HCT116 (cell line): ENCODE results near the gene ATP5F1E. TPM values are rescaled to one million over a fixed set of nuclear protein-coding genes. Genes with fewer than 3 reads are reported as not detected.

Experiments used
- ATAC-seq: fragments of 200-7000 bp; cut with Tn5 transposase; 2 replicates; pipeline ENCODE4 v1.9.1; 2020; ENCODE audit warnings: mild to moderate bottlenecking, moderate library complexity
- BruUV-seq: library from RNA; stranded (reverse); fragments of 400-500 nt; replicated peaks from 2 replicates; lab custom pipeline; 2021; lab: Mats Ljungman, UMichigan
- CTCF ChIA-PET: fragments of 300-600 bp; sonication (Branson Sonifier 250); formaldehyde crosslinking; loops from one replicate; lab custom pipeline; 2021; ENCODE audit warnings: antibody characterized with exemption; lab: Charles Lee
- POLR2A ChIA-PET: fragments of 300-600, 350-600 bp; sonication (Branson Sonifier 250); formaldehyde crosslinking; loops from one replicate; lab custom pipeline; 2021; ENCODE audit warnings: antibody characterized with exemption; lab: Charles Lee
- RAD21 ChIA-PET, 2 experiments: fragments of 300-600 bp; sonication (Branson Sonifier 250); formaldehyde crosslinking; loops; one replicate each; lab custom pipeline; 2023; ENCODE audit warnings: low total read pairs in 2 of 2; ENCODE audit not compliant: uncharacterized antibody in 2 of 2, unreplicated experiment in 2 of 2, low non-redundant PET in 1 of 2; lab: Charles Lee
- DNase-seq: peaks from one replicate; pipeline ENCODE4 v3.0.0-alpha.2; 2010; ENCODE audit warnings: low read depth, low spot score
- H2AFZ ChIP-seq: fragments of 200-600 bp; shearing (Covaris generic), sonication (generic); 2 replicates; pipeline ENCODE4 v1.6.1; 2017; ENCODE audit warnings: low read depth, mixed run types, mixed read lengths, antibody characterized with exemption, low read length; ENCODE audit not compliant: poor library complexity, severe bottlenecking
- H3K27ac ChIP-seq: 2 replicates; pipeline ENCODE4 v1.5.1; 2012; ENCODE audit warnings: low read depth, low read length
- H3K27me3 ChIP-seq: fragments of 200-600 bp; sonication (generic); 2 replicates; pipeline ENCODE4 v1.6.1; 2016; ENCODE audit warnings: mixed run types, low read length, mixed read lengths; ENCODE audit not compliant: insufficient read depth
- H3K36me3 ChIP-seq, 2 experiments: fragments of 200-500 bp in 1 of 2; fragments of 200-600 bp in 1 of 2; sonication (Bioruptor generic) in 1 of 2; sonication (generic) in 1 of 2; 2 replicates each; pipeline versions ENCODE4 v1.5.1 to v1.6.1; 2014 to 2016; ENCODE audit warnings: low read length in 2 of 2, inconsistent platforms in 1 of 2, mixed read lengths in 1 of 2, mixed run types in 1 of 2; ENCODE audit not compliant: insufficient read depth in 2 of 2, control insufficient read depth in 1 of 2
- H3K4me1 ChIP-seq, 2 experiments: fragments of 200-600 bp in 1 of 2; sonication (generic) in 1 of 2; 2 replicates each; pipeline versions ENCODE4 v1.5.1 to v1.6.1; 2012 to 2017; ENCODE audit warnings: low read length in 2 of 2, inconsistent platforms in 1 of 2, mild to moderate bottlenecking in 1 of 2, mixed read lengths in 1 of 2, mixed run types in 1 of 2, moderate library complexity in 1 of 2; ENCODE audit not compliant: insufficient read depth in 2 of 2, control insufficient read depth in 1 of 2
- H3K4me2 ChIP-seq: fragments of 200-600 bp; sonication (generic); 2 replicates; pipeline ENCODE4 v1.6.1; 2017; ENCODE audit warnings: mixed run types, low read length, mixed read lengths
- H3K4me3 ChIP-seq, 2 experiments: fragments of 200-600 bp in 1 of 2; sonication (generic) in 1 of 2; replicated peaks in 1 of 2; 2 replicates each; pipeline ENCODE4 v1.5.1; 2011 to 2016; ENCODE audit warnings: low read length in 2 of 2, control low read depth in 1 of 2, low read depth in 1 of 2, mild to moderate bottlenecking in 1 of 2, mixed read lengths in 1 of 2, mixed run types in 1 of 2
- H3K79me2 ChIP-seq: fragments of 200-600 bp; sonication (generic); 2 replicates; pipeline ENCODE4 v1.6.1; 2017; ENCODE audit warnings: mild to moderate bottlenecking, mixed run types, low read length, moderate library complexity, mixed read lengths; ENCODE audit not compliant: insufficient read depth
- H3K9ac ChIP-seq: fragments of 200-600 bp; sonication (generic); 2 replicates; pipeline ENCODE4 v1.6.1; 2016; ENCODE audit warnings: low read length, mixed read lengths
- H3K9me2 ChIP-seq: fragments of 200-600 bp; sonication (generic), shearing (Covaris generic); 2 replicates; pipeline ENCODE4 v1.6.1; 2017; ENCODE audit warnings: mixed run types, mild to moderate bottlenecking, moderate library complexity; ENCODE audit not compliant: insufficient read depth
- H3K9me3 ChIP-seq, 2 experiments: fragments of 200-500 bp in 1 of 2; fragments of 200-600 bp in 1 of 2; sonication (Bioruptor generic) in 1 of 2; sonication (generic) in 1 of 2; 2 replicates each; pipeline ENCODE4 v1.6.1; 2014 to 2017; ENCODE audit warnings: low read length in 2 of 2, mixed read lengths in 2 of 2, inconsistent platforms in 1 of 2, low read depth in 1 of 2, mild to moderate bottlenecking in 1 of 2, mixed run types in 1 of 2, moderate library complexity in 1 of 2; ENCODE audit not compliant: control insufficient read depth in 1 of 2, insufficient read depth in 1 of 2
- H4K20me1 ChIP-seq: fragments of 200-600 bp; sonication (generic), shearing (Covaris generic); 2 replicates; pipeline ENCODE4 v1.6.1; 2017; ENCODE audit warnings: mixed run types, mild to moderate bottlenecking, moderate library complexity; ENCODE audit not compliant: insufficient read depth
- ELF1 ChIP-seq: IDR thresholded peaks from 2 replicates; pipeline ENCODE4 v1.6.1; 2012; ENCODE audit warnings: low read depth, borderline replicate concordance
- EZH2 ChIP-seq: fragments of 200-600 bp; sonication (generic); IDR thresholded peaks from 2 replicates; pipeline ENCODE4 v1.6.1; 2017; ENCODE audit warnings: antibody characterized with exemption, mixed run types
- EZH2phosphoT487 ChIP-seq: fragments of 200-600 bp; IDR thresholded peaks from 2 replicates; pipeline ENCODE4 v1.6.1; 2018; ENCODE audit warnings: antibody characterized with exemption, borderline replicate concordance
- SIN3A ChIP-seq: IDR thresholded peaks from 2 replicates; pipeline ENCODE4 v1.6.1; 2012; ENCODE audit warnings: low read depth
- SRF ChIP-seq: IDR thresholded peaks from 2 replicates; pipeline ENCODE4 v1.6.1; 2012; ENCODE audit warnings: low read depth
- intact Hi-C: fragments of 100-400 bp; cut with micrococcal nuclease; formaldehyde crosslinking; loops from 2 replicates; pipeline ENCODE4 v1.10.0; 2022
- total RNA-seq: library from RNA; stranded (reverse); gene quantifications from one replicate; pipeline ENCODE4 v1.2.1, GENCODE V29; 2021; ENCODE audit not compliant: unreplicated experiment
- TF ChIP-seq, protein P1 (sequence below): IDR thresholded peaks from 2 replicates; pipeline ENCODE4 v1.6.1; 2012; ENCODE audit warnings: low read depth

ATP5F1E gene
- total RNA-seq, 1 experiment from 2014 or later, result 72.8 TPM

DNA sequence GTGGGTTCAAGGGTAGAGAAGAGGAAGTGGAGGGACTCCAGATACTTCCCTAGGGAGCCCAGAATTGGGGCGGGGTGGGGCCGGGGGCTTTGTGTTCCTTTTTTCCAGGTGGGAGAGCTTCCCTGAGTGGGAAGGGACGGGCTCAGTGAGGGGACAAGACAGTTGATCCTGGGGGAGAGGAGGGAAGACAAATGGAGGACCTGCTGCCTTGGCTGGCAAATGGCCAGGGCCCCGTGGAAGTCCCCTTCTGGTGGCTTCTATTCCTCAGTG lies 27.7 kb downstream of the ATP5F1E start:
- BruUV-seq, result no TSS peak
- Histone ChIP-seq H4K20me1 (no peaks in the 10 kb centered on the region), H3K9ac (no peak overlapping the region), H3K36me3 (0 out of 4 replicates have a peak, but pooled peaks cover 0 to 3% of the 10 kb centered on the region in 2 experiments), H3K9me3 (no peaks in the 10 kb centered on the region), H3K27ac (no peak overlapping the region), H3K9me2 (no peaks in the 10 kb centered on the region), H3K4me3 (no peak overlapping the region), H3K4me1 (peaks cover 10 to 26% of the 10 kb centered on the region in 2 experiments), H3K79me2 (peaks cover 30% of the 10 kb centered on the region; the same call in 1 of the 2 replicates), H3K27me3 (no peaks in the 10 kb centered on the region), H3K4me2 (no peak overlapping the region), H2AFZ (no peak overlapping the region)
- no peak for ATAC-seq
- TF ChIP-seq EZH2, result no peak
- TF ChIP-seq, protein P1, sequence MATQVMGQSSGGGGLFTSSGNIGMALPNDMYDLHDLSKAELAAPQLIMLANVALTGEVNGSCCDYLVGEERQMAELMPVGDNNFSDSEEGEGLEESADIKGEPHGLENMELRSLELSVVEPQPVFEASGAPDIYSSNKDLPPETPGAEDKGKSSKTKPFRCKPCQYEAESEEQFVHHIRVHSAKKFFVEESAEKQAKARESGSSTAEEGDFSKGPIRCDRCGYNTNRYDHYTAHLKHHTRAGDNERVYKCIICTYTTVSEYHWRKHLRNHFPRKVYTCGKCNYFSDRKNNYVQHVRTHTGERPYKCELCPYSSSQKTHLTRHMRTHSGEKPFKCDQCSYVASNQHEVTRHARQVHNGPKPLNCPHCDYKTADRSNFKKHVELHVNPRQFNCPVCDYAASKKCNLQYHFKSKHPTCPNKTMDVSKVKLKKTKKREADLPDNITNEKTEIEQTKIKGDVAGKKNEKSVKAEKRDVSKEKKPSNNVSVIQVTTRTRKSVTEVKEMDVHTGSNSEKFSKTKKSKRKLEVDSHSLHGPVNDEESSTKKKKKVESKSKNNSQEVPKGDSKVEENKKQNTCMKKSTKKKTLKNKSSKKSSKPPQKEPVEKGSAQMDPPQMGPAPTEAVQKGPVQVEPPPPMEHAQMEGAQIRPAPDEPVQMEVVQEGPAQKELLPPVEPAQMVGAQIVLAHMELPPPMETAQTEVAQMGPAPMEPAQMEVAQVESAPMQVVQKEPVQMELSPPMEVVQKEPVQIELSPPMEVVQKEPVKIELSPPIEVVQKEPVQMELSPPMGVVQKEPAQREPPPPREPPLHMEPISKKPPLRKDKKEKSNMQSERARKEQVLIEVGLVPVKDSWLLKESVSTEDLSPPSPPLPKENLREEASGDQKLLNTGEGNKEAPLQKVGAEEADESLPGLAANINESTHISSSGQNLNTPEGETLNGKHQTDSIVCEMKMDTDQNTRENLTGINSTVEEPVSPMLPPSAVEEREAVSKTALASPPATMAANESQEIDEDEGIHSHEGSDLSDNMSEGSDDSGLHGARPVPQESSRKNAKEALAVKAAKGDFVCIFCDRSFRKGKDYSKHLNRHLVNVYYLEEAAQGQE, result no peak
- no peak for TF ChIP-seq SIN3A
- no peak for TF ChIP-seq ELF1
- no peak for TF ChIP-seq EZH2phosphoT487
- no peak for TF ChIP-seq SRF
- RAD21 ChIA-PET, result no interaction called here
- POLR2A ChIA-PET, result no interaction called here
- CTCF ChIA-PET, result no interaction called here
- intact Hi-C loops, result no loop called here
- no peak for DNase-seq
